Glomerular visceral epithelial cell (primary cell): ENCODE measurements around the gene AGA.

Experiments
- DNase-seq: peaks from one replicate; pipeline ENCODE4 v3.0.0-alpha.2; 2016; ENCODE audit errors: extremely low spot score

The AGA gene

GRCh38 chr4:177386278-177386815, 55.9 kb downstream of the AGA start:
- no peak for DNase-seq

DNA sequence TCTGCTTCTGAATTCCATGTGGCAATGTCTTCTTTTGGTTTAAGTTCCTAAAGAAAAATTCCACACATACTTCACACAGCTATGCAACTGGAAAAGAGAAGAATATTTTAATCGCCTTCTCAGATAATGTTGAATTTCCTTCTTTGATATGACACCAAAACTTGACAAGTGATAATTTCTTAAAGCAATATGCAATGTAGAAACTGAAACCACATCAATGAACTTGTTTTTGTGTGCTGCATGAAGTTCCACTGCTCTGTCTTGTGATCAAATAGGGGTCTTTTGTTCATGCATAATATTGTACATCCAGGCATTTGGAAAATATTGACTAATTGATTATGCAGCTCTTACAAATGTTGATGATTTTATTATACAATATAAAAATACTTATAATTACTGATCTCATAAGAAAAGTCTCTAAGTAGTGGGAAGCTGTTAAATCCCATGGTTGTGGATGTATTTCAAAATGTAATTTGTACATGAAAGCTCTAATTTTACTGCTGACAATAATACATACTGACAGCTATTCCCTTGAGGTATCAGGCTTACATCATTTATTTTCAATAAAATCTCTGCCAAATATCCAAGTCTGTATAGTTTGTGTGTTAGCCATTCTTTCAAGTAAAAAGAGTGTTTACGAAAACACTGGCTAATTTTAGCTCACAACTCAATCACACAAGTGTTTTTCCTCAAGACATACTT, 56.5 kb downstream of the AGA start:
- no peak for DNase-seq

- no peak for DNase-seq
These were observed 57.3 kb downstream of the AGA start for GRCh38 chr4:177384856-177385397.

GRCh38 chr4:177381762-177382310, 60.4 kb downstream of the AGA start:
- DNase-seq: no peak
